GM21526 (cell line): ENCODE measurements around the gene PRKCE.

Experiments used
- ATAC-seq: cut with Tn5 transposase; IDR thresholded peaks from one replicate; pipeline ENCODE4 v1.9.1; 2021; ENCODE audit warnings: moderate library complexity; ENCODE audit not compliant: unreplicated experiment, low FRiP score

PRKCE gene

GRCh38 chr2:45631319-45631718 is 20.2 kb upstream of the PRKCE start:
- ATAC-seq, result no peak

GRCh38 chr2:45631955-45632354 is 19.5 kb upstream of the PRKCE start:
- no peak for ATAC-seq

- ATAC-seq, result no peak
These were observed 17.3 kb upstream of the PRKCE start for GRCh38 chr2:45634223-45634622.

- no peak for ATAC-seq
These were observed 15.5 kb upstream of the PRKCE start for GRCh38 chr2:45636008-45636407.

- peak; percentile 63 for ATAC-seq
These were observed 14.0 kb upstream of the PRKCE start for GRCh38 chr2:45637440-45637839.

GRCh38 chr2:45640576-45640975 is 10.9 kb upstream of the PRKCE start:
- ATAC-seq, result no peak

GRCh38 chr2:45643095-45643494 is 8.4 kb upstream of the PRKCE start:
- ATAC-seq, result no peak

- peak; percentile 66 for ATAC-seq
These were observed 7.6 kb upstream of the PRKCE start for GRCh38 chr2:45643543-45644542.

GRCh38 chr2:45646289-45646688 is 5.2 kb upstream of the PRKCE start:
- ATAC-seq, result no peak

GRCh38 chr2:45647356-45647755 is 4.1 kb upstream of the PRKCE start:
- no peak for ATAC-seq

GRCh38 chr2:45647986-45648520 is 3.4 kb upstream of the PRKCE start:
- ATAC-seq, result no peak

GRCh38 chr2:45648636-45649035 is 2.8 kb upstream of the PRKCE start:
- no peak for ATAC-seq

- ATAC-seq, result no peak
These were observed 2.0 kb upstream of the PRKCE start for GRCh38 chr2:45649462-45649857.

GRCh38 chr2:45649858-45650811 is 1.3 kb upstream of the PRKCE start:
- peak; percentile 31 for ATAC-seq

- ATAC-seq, result peak; percentile 61
These were observed 542 bp upstream of the PRKCE start for GRCh38 chr2:45650851-45651414.

- no peak for ATAC-seq
These were observed 886 bp downstream of the PRKCE start for GRCh38 chr2:45652090-45653031.

GRCh38 chr2:45653122-45653913 is 1.8 kb downstream of the PRKCE start:
- ATAC-seq, result no peak

- ATAC-seq, result no peak
These were observed 2.8 kb downstream of the PRKCE start for GRCh38 chr2:45654250-45654649.

- no peak for ATAC-seq
These were observed 10.4 kb downstream of the PRKCE start for GRCh38 chr2:45661828-45662227.
